WTC11 (cell line): ENCODE results near the gene RFTN2. TPM values are rescaled to one million over a fixed set of nuclear protein-coding genes. Genes with fewer than 3 reads are reported as not detected.

Experiments
- ATAC-seq: fragments of 200-7000 bp; cut with Tn5 transposase; 2 replicates; pipeline ENCODE4 v1.10.0; 2021; ENCODE audit warnings: mild to moderate bottlenecking, moderate library complexity
- CTCF ChIA-PET: fragments of 300-600 bp; sonication (Branson Sonifier 250); formaldehyde crosslinking; loops from one replicate; lab custom pipeline; 2021; ENCODE audit warnings: antibody characterized with exemption; lab: Charles Lee
- POLR2A ChIA-PET: fragments of 350-600 bp; sonication (Branson Sonifier 250); formaldehyde crosslinking; loops from one replicate; lab custom pipeline; 2021; ENCODE audit warnings: antibody characterized with exemption; lab: Charles Lee
- DNase-seq: peaks from one replicate; pipeline ENCODE4 v3.0.0; 2021; ENCODE audit warnings: low spot score
- H3K27ac Mint-ChIP-seq: 2 replicates; pipeline ENCODE4 v1.8.0; 2021; ENCODE audit warnings: mixed read lengths
- H3K27me3 Mint-ChIP-seq: 2 replicates; pipeline ENCODE4 v1.8.0; 2021; ENCODE audit warnings: low read depth, mild to moderate bottlenecking, moderate library complexity, mixed read lengths
- H3K36me3 Mint-ChIP-seq: 2 replicates; pipeline ENCODE4 v1.8.0; 2021; ENCODE audit warnings: mixed read lengths
- H3K4me1 Mint-ChIP-seq: 2 replicates; pipeline ENCODE4 v1.8.0; 2022; ENCODE audit warnings: mixed read lengths
- H3K4me3 Mint-ChIP-seq: 2 replicates; pipeline ENCODE4 v1.8.0; 2021; ENCODE audit warnings: mild to moderate bottlenecking, moderate library complexity, mixed read lengths
- H3K9me3 Mint-ChIP-seq: 2 replicates; pipeline ENCODE4 v1.8.0; 2021; ENCODE audit warnings: mixed read lengths
- CDX4 ChIP-seq: fragments of 250-450 bp; sonication (Bioruptor Pico); IDR thresholded peaks from 2 replicates; pipeline ENCODE4 v1.9.0; 2021; ENCODE audit warnings: moderate library complexity, mild to moderate bottlenecking, inconsistent platforms, borderline replicate concordance
- CREM ChIP-seq: sonication (generic); formaldehyde crosslinking; IDR thresholded peaks from 2 replicates; pipeline ENCODE4 v1.8.1; 2022; ENCODE audit warnings: mild to moderate bottlenecking, missing genetic modification reagents, moderate library complexity
- E2F4 ChIP-seq: sonication (generic); formaldehyde crosslinking; IDR thresholded peaks from 2 replicates; pipeline ENCODE4 v1.8.1; 2022; ENCODE audit warnings: low read depth, mild to moderate bottlenecking, moderate library complexity, missing genetic modification reagents, borderline replicate concordance
- E2F5 ChIP-seq: sonication (generic); formaldehyde crosslinking; IDR thresholded peaks from 2 replicates; pipeline ENCODE4 v1.8.1; 2022; ENCODE audit warnings: mild to moderate bottlenecking, moderate library complexity, missing genetic modification reagents
- ERG ChIP-seq: fragments of 250-450 bp; sonication (Bioruptor Pico); IDR thresholded peaks from 2 replicates; pipeline ENCODE4 v1.8.0; 2021; ENCODE audit warnings: mild to moderate bottlenecking
- ESRRA ChIP-seq: sonication (generic); formaldehyde crosslinking; IDR thresholded peaks from 2 replicates; pipeline ENCODE4 v1.8.1; 2022; ENCODE audit warnings: mild to moderate bottlenecking, missing genetic modification reagents, borderline replicate concordance
- ETV6 ChIP-seq: sonication (generic); formaldehyde crosslinking; IDR thresholded peaks from 2 replicates; pipeline ENCODE4 v1.8.1; 2022; ENCODE audit warnings: mild to moderate bottlenecking, missing genetic modification reagents
- MXD4 ChIP-seq: fragments of 250-450 bp; sonication (Bioruptor Pico); IDR thresholded peaks from 2 replicates; pipeline ENCODE4 v1.8.0; 2021; ENCODE audit warnings: mild to moderate bottlenecking, moderate library complexity, borderline replicate concordance
- NFATC4 ChIP-seq: fragments of 250-450 bp; sonication (Bioruptor Pico); IDR thresholded peaks from 2 replicates; pipeline ENCODE4 v1.9.0; 2021; ENCODE audit warnings: mild to moderate bottlenecking
- NR1H2 ChIP-seq: sonication (generic); formaldehyde crosslinking; IDR thresholded peaks from 2 replicates; pipeline ENCODE4 v1.9.0; 2021; ENCODE audit warnings: mild to moderate bottlenecking, moderate library complexity, missing genetic modification reagents
- PRDM15 ChIP-seq: sonication (generic); formaldehyde crosslinking; IDR thresholded peaks from 2 replicates; pipeline ENCODE4 v1.8.0; 2022; ENCODE audit warnings: missing genetic modification reagents
- RELA ChIP-seq: sonication (generic); formaldehyde crosslinking; IDR thresholded peaks from 2 replicates; pipeline ENCODE4 v1.8.1; 2022; ENCODE audit warnings: missing genetic modification reagents, mild to moderate bottlenecking, borderline replicate concordance
- STAT6 ChIP-seq: sonication (generic); formaldehyde crosslinking; conservative IDR thresholded peaks from 2 replicates; pipeline ENCODE4 v1.8.1; 2023; ENCODE audit warnings: mild to moderate bottlenecking, low read depth, missing genetic modification reagents, moderate library complexity
- USF2 ChIP-seq: sonication (generic); formaldehyde crosslinking; IDR thresholded peaks from 2 replicates; pipeline ENCODE4 v1.8.1; 2023; ENCODE audit warnings: mild to moderate bottlenecking, missing genetic modification reagents, moderate library complexity
- ZBTB43 ChIP-seq: sonication (generic); formaldehyde crosslinking; IDR thresholded peaks from 2 replicates; pipeline ENCODE4 v1.8.1; 2023; ENCODE audit warnings: mild to moderate bottlenecking, missing genetic modification reagents
- ZNF138 ChIP-seq: sonication (generic); formaldehyde crosslinking; conservative IDR thresholded peaks from 2 replicates; pipeline ENCODE4 v1.8.1; 2022; ENCODE audit warnings: mild to moderate bottlenecking, moderate library complexity, missing genetic modification reagents
- ZNF396 ChIP-seq: fragments of 250-450 bp; sonication (Bioruptor Pico); IDR thresholded peaks from 2 replicates; pipeline ENCODE4 v1.8.0; 2021; ENCODE audit warnings: mild to moderate bottlenecking, moderate library complexity, borderline replicate concordance
- ZNF425 ChIP-seq: fragments of 250-450 bp; sonication (Bioruptor Pico); conservative IDR thresholded peaks from 2 replicates; pipeline ENCODE4 v1.9.0; 2021; ENCODE audit warnings: mild to moderate bottlenecking
- total RNA-seq: library from RNA; stranded (reverse); gene quantifications from 3 replicates; pipeline ENCODE4 v1.2.3, GENCODE V29; 2021

RFTN2 gene
- total RNA-seq, 1 experiment from 2014 or later, result 1.9 TPM

GRCh38 chr2:197672371-197672893 lies 3.0 kb downstream of the RFTN2 start:
- TF ChIP-seq RELA (CRISPR knock-in tag) (no peak), E2F4 (CRISPR knock-in tag) (no peak), CREM (CRISPR knock-in tag) (no peak), NFATC4 (CRISPR knock-in tag) (no peak), ZNF138 (CRISPR knock-in tag) (no peak), ETV6 (CRISPR knock-in tag) (no peak), ZNF425 (CRISPR knock-in tag) (no peak), CDX4 (CRISPR knock-in tag) (no peak), STAT6 (CRISPR knock-in tag) (no peak)
- POLR2A ChIA-PET, result interaction anchor here (1.3 kb wide), 1 partner anchor 173 kb away, joined by 3 read pairs; the partner anchor contains the start of genes HSPD1 and HSPE1
- CTCF ChIA-PET, result no interaction called here
- no peaks in the 10 kb centered on the region for H3K27me3 Mint-ChIP-seq
- no peak overlapping the region for H3K27ac Mint-ChIP-seq
- H3K9me3 Mint-ChIP-seq, result peaks cover 3% of the 10 kb centered on the region
- H3K4me3 Mint-ChIP-seq, result no peak overlapping the region
- DNase-seq (no peak), ATAC-seq (no peak)
- peaks cover 2% of the 10 kb centered on the region for H3K36me3 Mint-ChIP-seq
- peaks cover 58% of the 10 kb centered on the region for H3K4me1 Mint-ChIP-seq

GRCh38 chr2:197669077-197669476 lies 6.3 kb downstream of the RFTN2 start:
- Mint-ChIP-seq H3K27me3 (peaks cover 6% of the 10 kb centered on the region; the same call in 1 of the 2 replicates), H3K36me3 (peaks cover 28% of the 10 kb centered on the region), H3K4me3 (no peak overlapping the region), H3K9me3 (peaks cover 29% of the 10 kb centered on the region), H3K27ac (no peak overlapping the region; the same call in 1 of the 2 replicates), H3K4me1 (peaks cover 38% of the 10 kb centered on the region)
- ChIA-PET CTCF (no interaction called here), POLR2A (no interaction called here)
- ATAC-seq, result no peak
- DNase-seq, result no peak
- TF ChIP-seq NR1H2 (CRISPR knock-in tag), result no peak
- TF ChIP-seq ERG (CRISPR knock-in tag), result no peak
- no peak for TF ChIP-seq CREM (CRISPR knock-in tag)
- no peak for TF ChIP-seq ZNF396 (CRISPR knock-in tag)
- no peak for TF ChIP-seq ESRRA (CRISPR knock-in tag)
- no peak for TF ChIP-seq PRDM15 (CRISPR knock-in tag)
- TF ChIP-seq MXD4, result no peak
- TF ChIP-seq USF2 (CRISPR knock-in tag), result no peak
- TF ChIP-seq E2F5 (CRISPR knock-in tag), result no peak
- no peak for TF ChIP-seq ZBTB43 (CRISPR knock-in tag)
